ENCODE data around the gene ATP1A4.

ATP1A4 gene

GRCh38 chr1:160205242-160206035, 54.0 kb downstream of the ATP1A4 start, which contains the start of gene PEA15 (continued):
- no peak for TF ChIP-seq ATF2 (tag by site-specific recombination; IDR thresholded peaks at IDR 0.05; ENCODE audit: low read depth)
- TF ChIP-seq ZBTB11 (tag by site-specific recombination; conservative IDR thresholded peaks at IDR 0.05; ENCODE audit: low read depth) = peak; percentile 74
- TF ChIP-seq HOXD13 (CRISPR knock-in tag; IDR thresholded peaks at IDR 0.05; ENCODE audit: borderline replicate concordance) = no peak
- TF ChIP-seq EGR2 (tag by site-specific recombination; IDR thresholded peaks at IDR 0.05; ENCODE audit: low read depth) = no peak
- peak; percentile 63 for TF ChIP-seq ZBTB26 (tag by site-specific recombination; optimal IDR thresholded peaks at IDR 0.05)
- TF ChIP-seq ZSCAN18 (tag by site-specific recombination; IDR thresholded peaks at IDR 0.05) = no peak
- TF ChIP-seq ZNF585B (tag by site-specific recombination; IDR thresholded peaks at IDR 0.05) = 0 out of 2 replicates have a peak, but pooled peaks have one; percentile 11
- no peak for TF ChIP-seq ZNF174 (tag by site-specific recombination; IDR thresholded peaks at IDR 0.05)
- TF ChIP-seq ZNF26 (tag by site-specific recombination; IDR thresholded peaks at IDR 0.05) = no peak
- 0 out of 2 replicates have a peak, but pooled peaks have one; percentile 52 for TF ChIP-seq ZNF692 (tag by site-specific recombination; IDR thresholded peaks at IDR 0.05)
- TF ChIP-seq GLI4 (tag by site-specific recombination; IDR thresholded peaks at IDR 0.05) = peak; percentile 52; the same call in 1 of the 2 replicates
- no peak for TF ChIP-seq ELK4 (IDR thresholded peaks at IDR 0.05; ENCODE audit: borderline replicate concordance, low read depth, low read length)
- 0 out of 2 replicates have a peak, but pooled peaks have one; percentile 26 for TF ChIP-seq REST (tag by site-specific recombination; IDR thresholded peaks at IDR 0.05)
- TF ChIP-seq ZNF121 (tag by site-specific recombination; IDR thresholded peaks at IDR 0.05) = 0 out of 2 replicates have a peak, but pooled peaks have one; percentile 21
- TF ChIP-seq ZNF148 (tag by site-specific recombination; IDR thresholded peaks at IDR 0.05; ENCODE audit: borderline replicate concordance) = no peak
- TF ChIP-seq ZNF544 (tag by site-specific recombination; IDR thresholded peaks at IDR 0.05) = no peak
- no peak for TF ChIP-seq ZNF571 (tag by site-specific recombination; IDR thresholded peaks at IDR 0.05)
- peak; percentile 27; the same call in 1 of the 2 replicates for TF ChIP-seq ZNF2 (tag by site-specific recombination; IDR thresholded peaks at IDR 0.05)
- no peak for TF ChIP-seq ZNF292 (tag by site-specific recombination; IDR thresholded peaks at IDR 0.05; ENCODE audit: borderline replicate concordance, low read depth)
